ENCODE results near the gene ART4. TPM values are rescaled to one million over a fixed set of nuclear protein-coding genes. Genes with fewer than 3 reads are reported as not detected.

The ART4 gene
- total RNA-seq, 1 experiment from 2014 or later: not detected

DNA sequence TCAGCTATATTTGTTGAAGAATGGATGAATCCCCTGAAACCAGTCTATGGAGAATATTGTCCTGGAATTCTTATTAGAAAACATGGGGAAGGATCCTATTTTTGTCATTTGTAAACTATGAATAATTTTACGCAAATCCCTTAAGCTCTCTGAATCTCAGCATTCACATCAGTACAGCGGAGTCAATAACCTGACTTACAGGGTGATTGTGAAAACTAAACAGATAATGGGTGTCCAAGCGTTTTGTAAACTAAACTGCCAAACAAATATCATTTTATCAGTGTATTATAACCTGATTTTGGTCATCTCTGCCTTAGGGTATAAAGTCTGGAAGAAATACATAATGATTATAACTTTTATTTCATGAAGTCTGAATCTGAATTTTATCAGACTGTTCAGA is 10.0 kb downstream of the ART4 start:
- Histone ChIP-seq H3K27ac (ENCODE audit: low read length) (no peak overlapping the region), H3K4me3 (ENCODE audit: low read depth in 2 of 2, low read length in 2 of 2) (no peak overlapping the region), H3K4me1 (ENCODE audit: control insufficient read depth, insufficient read depth, low read length) (no peaks in the 10 kb centered on the region), H3K36me3 (ENCODE audit: control insufficient read depth, insufficient read depth, low read length) (no peaks in the 10 kb centered on the region), H3K9me3 (ENCODE audit: control insufficient read depth, insufficient read depth, low read depth, low read length) (no peaks in the 10 kb centered on the region), H3K27me3 (ENCODE audit: control insufficient read depth, insufficient read depth, low read length) (no peaks in the 10 kb centered on the region)
- ATAC-seq (no peak), DNase-seq (ENCODE audit: low read depth, low spot score) (no peak)
- in situ Hi-C loops (cut with HindIII; ENCODE audit: low pct_unique_long_range_greater_than_20kb, low sequenced_read_pairs): no loop called here
- no peak for TF ChIP-seq POLR2AphosphoS5 (IDR thresholded peaks at IDR 0.05; ENCODE audit: low read depth, low read length)
- TF ChIP-seq, protein P1, sequence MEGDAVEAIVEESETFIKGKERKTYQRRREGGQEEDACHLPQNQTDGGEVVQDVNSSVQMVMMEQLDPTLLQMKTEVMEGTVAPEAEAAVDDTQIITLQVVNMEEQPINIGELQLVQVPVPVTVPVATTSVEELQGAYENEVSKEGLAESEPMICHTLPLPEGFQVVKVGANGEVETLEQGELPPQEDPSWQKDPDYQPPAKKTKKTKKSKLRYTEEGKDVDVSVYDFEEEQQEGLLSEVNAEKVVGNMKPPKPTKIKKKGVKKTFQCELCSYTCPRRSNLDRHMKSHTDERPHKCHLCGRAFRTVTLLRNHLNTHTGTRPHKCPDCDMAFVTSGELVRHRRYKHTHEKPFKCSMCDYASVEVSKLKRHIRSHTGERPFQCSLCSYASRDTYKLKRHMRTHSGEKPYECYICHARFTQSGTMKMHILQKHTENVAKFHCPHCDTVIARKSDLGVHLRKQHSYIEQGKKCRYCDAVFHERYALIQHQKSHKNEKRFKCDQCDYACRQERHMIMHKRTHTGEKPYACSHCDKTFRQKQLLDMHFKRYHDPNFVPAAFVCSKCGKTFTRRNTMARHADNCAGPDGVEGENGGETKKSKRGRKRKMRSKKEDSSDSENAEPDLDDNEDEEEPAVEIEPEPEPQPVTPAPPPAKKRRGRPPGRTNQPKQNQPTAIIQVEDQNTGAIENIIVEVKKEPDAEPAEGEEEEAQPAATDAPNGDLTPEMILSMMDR (IDR thresholded peaks at IDR 0.05): no peak
- TF ChIP-seq, protein P2, sequence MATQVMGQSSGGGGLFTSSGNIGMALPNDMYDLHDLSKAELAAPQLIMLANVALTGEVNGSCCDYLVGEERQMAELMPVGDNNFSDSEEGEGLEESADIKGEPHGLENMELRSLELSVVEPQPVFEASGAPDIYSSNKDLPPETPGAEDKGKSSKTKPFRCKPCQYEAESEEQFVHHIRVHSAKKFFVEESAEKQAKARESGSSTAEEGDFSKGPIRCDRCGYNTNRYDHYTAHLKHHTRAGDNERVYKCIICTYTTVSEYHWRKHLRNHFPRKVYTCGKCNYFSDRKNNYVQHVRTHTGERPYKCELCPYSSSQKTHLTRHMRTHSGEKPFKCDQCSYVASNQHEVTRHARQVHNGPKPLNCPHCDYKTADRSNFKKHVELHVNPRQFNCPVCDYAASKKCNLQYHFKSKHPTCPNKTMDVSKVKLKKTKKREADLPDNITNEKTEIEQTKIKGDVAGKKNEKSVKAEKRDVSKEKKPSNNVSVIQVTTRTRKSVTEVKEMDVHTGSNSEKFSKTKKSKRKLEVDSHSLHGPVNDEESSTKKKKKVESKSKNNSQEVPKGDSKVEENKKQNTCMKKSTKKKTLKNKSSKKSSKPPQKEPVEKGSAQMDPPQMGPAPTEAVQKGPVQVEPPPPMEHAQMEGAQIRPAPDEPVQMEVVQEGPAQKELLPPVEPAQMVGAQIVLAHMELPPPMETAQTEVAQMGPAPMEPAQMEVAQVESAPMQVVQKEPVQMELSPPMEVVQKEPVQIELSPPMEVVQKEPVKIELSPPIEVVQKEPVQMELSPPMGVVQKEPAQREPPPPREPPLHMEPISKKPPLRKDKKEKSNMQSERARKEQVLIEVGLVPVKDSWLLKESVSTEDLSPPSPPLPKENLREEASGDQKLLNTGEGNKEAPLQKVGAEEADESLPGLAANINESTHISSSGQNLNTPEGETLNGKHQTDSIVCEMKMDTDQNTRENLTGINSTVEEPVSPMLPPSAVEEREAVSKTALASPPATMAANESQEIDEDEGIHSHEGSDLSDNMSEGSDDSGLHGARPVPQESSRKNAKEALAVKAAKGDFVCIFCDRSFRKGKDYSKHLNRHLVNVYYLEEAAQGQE (IDR thresholded peaks at IDR 0.05; ENCODE audit: insufficient read depth in 1 of 2, low read depth in 2 of 2, low read length in 1 of 2): no peak
- no peak for TF ChIP-seq SIN3A (IDR thresholded peaks at IDR 0.05; ENCODE audit: borderline replicate concordance, insufficient read depth, low read depth, low read length)
- intact Hi-C loops (cut with micrococcal nuclease; ENCODE audit: unreplicated experiment): no loop called here
- POLR2A ChIA-PET: no interaction called here
- BruUV-seq (replicated peaks): no TSS peak
- CTCF ChIA-PET: no interaction called here

DNA sequence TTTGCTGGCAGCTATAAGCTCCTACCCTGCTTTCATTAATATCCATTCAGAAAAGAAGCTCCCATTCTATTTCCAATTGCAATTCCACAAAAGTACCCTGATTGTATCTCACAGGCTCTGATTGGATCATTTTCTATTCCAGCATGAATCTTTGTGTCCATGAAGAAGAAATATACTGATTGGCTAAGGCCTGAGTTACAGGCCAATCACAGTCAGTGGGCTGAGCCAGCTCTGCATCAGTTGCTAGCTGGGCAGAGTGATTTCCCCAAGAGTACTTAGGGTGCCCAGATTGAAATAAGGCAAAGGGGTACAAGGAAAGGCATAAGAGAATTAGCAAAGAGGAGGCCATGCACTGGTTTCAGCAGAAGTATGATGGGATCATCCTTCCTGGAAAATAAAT is 14.4 kb downstream of the ART4 start:
- Histone ChIP-seq H3K9me3 (ENCODE audit: control insufficient read depth, insufficient read depth, low read depth, low read length) (no peaks in the 10 kb centered on the region), H3K27ac (ENCODE audit: low read length) (no peak overlapping the region), H3K4me1 (ENCODE audit: control insufficient read depth, insufficient read depth, low read length) (no peaks in the 10 kb centered on the region), H3K27me3 (ENCODE audit: control insufficient read depth, insufficient read depth, low read length) (no peaks in the 10 kb centered on the region), H3K4me3 (ENCODE audit: low read depth in 2 of 2, low read length in 2 of 2) (no peak overlapping the region), H3K36me3 (ENCODE audit: control insufficient read depth, insufficient read depth, low read length) (no peaks in the 10 kb centered on the region)
- in situ Hi-C loops (cut with HindIII; ENCODE audit: low pct_unique_long_range_greater_than_20kb, low sequenced_read_pairs) (no loop called here), intact Hi-C loops (cut with micrococcal nuclease; ENCODE audit: unreplicated experiment) (no loop called here)
- BruUV-seq (replicated peaks): no TSS peak
- ChIA-PET POLR2A (no interaction called here), CTCF (no interaction called here)
- DNase-seq (ENCODE audit: low read depth, low spot score): no peak
- ATAC-seq: no peak
- TF ChIP-seq TCF7L2 (IDR thresholded peaks at IDR 0.05; ENCODE audit: low read depth, low read length) (no peak), POLR2AphosphoS5 (IDR thresholded peaks at IDR 0.05; ENCODE audit: low read depth, low read length) (no peak), SIN3A (IDR thresholded peaks at IDR 0.05; ENCODE audit: borderline replicate concordance, insufficient read depth, low read depth, low read length) (no peak)
- TF ChIP-seq, protein P1 (IDR thresholded peaks at IDR 0.05): no peak
- TF ChIP-seq, protein P2 (IDR thresholded peaks at IDR 0.05; ENCODE audit: insufficient read depth in 1 of 2, low read depth in 2 of 2, low read length in 1 of 2): no peak

All from Panc1 (cell line).